Epithelial cell of proximal tubule (primary cell): ENCODE measurements around the gene PRKCI. TPM values are rescaled to one million over a fixed set of nuclear protein-coding genes. Genes with fewer than 3 reads are reported as not detected.

Experiments used
- DNase-seq: peaks from one replicate; pipeline ENCODE4 v3.0.0-alpha.2; 2011; ENCODE audit warnings: low read depth
- H3K4me3 ChIP-seq: 2 replicates; pipeline ENCODE4 v1.5.1; 2011; ENCODE audit warnings: low read depth, mild to moderate bottlenecking, low read length
- total RNA-seq: library from RNA; depleted of rRNA; stranded (reverse); fragments of >200 nt; gene quantifications from 2 replicates; pipeline ENCODE4 v1.2.3, GENCODE V29; 2015
- TF ChIP-seq, protein P1 (sequence below): conservative IDR thresholded peaks from 2 replicates; pipeline ENCODE4 v1.5.1; 2012; ENCODE audit warnings: low read depth, mild to moderate bottlenecking, low read length

Gene PRKCI
- total RNA-seq, 1 donor from 2014 or later: 48.6 TPM

DNA sequence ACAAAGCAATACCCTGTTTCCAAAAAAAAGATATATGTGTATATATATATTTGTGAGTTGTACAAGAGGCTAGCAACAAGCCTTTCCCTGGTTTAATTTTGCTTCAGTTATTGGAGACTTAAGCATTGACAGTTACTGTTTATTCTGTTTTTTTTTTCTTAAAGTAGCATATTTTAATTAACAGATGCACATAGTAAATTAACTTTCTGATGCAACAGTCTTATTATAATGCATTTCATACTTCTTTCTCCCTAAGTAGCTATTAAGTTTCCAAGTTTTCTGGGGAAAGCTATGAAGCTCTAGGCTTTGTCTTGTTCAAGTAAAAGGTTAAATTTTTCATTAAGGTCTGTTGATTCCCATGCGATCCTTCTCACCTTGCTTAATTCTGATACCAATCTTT lies 17.9 kb downstream of the PRKCI start:
- no peak for DNase-seq
- no peak overlapping the region for H3K4me3 ChIP-seq
- TF ChIP-seq, protein P1, sequence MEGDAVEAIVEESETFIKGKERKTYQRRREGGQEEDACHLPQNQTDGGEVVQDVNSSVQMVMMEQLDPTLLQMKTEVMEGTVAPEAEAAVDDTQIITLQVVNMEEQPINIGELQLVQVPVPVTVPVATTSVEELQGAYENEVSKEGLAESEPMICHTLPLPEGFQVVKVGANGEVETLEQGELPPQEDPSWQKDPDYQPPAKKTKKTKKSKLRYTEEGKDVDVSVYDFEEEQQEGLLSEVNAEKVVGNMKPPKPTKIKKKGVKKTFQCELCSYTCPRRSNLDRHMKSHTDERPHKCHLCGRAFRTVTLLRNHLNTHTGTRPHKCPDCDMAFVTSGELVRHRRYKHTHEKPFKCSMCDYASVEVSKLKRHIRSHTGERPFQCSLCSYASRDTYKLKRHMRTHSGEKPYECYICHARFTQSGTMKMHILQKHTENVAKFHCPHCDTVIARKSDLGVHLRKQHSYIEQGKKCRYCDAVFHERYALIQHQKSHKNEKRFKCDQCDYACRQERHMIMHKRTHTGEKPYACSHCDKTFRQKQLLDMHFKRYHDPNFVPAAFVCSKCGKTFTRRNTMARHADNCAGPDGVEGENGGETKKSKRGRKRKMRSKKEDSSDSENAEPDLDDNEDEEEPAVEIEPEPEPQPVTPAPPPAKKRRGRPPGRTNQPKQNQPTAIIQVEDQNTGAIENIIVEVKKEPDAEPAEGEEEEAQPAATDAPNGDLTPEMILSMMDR: no peak

- no peak for DNase-seq
- TF ChIP-seq, protein P1: no peak
- H3K4me3 ChIP-seq: no peak overlapping the region
These were observed 18.4 kb downstream of the PRKCI start for GRCh38 chr3:170240671-170241070.

DNA sequence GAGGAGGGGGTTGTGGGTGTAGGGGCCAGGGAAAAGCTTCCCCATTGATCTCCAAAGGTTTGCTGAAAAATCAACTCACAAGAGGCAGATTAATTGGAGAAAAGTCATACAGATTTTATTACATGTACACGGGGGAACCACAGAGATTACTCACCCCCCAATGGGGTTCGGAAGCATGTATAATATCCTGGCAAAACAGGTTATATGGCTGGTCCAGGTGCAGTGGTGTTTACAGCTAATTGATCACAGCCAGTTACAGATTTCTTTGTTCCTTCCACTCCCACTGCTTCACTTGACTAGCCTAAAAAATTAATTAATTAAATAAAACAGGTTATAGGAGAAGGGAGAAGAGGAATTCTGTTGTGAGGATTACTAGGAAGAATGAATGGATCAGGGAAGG lies 22.4 kb downstream of the PRKCI start:
- DNase-seq: no peak
- TF ChIP-seq, protein P1: no peak
- H3K4me3 ChIP-seq: no peak overlapping the region

- TF ChIP-seq, protein P1: no peak
- DNase-seq: no peak
- no peak overlapping the region for H3K4me3 ChIP-seq
These were observed 25.7 kb downstream of the PRKCI start for GRCh38 chr3:170247875-170248274.

- DNase-seq: no peak
- TF ChIP-seq, protein P1: no peak
- H3K4me3 ChIP-seq: no peak overlapping the region
These were observed 34.4 kb downstream of the PRKCI start for GRCh38 chr3:170256597-170256996.

GRCh38 chr3:170257145-170257544 lies 34.9 kb downstream of the PRKCI start:
- DNase-seq: no peak
- TF ChIP-seq, protein P1: no peak

DNA sequence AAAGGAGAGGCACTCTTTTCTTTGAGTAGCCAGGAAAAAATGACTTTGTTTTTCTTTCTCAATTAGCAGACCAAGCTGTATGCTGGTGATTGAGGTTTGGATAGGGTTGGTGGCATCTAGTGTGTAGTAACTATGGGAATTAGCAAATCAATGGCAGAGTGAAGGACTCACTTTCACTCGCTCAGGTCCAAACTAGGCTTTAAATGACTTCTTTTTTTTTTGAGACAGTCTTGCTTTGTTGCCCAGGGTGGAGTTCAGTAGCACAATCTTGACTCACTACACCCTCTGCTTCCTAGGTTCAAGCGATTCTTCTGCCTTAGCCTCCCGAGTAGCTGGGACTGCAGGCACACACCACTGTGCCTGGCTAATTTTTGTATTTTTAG lies 35.9 kb downstream of the PRKCI start:
- TF ChIP-seq, protein P1: no peak
- H3K4me3 ChIP-seq: no peak overlapping the region
- peak; percentile 1 for DNase-seq

More at GRCh38 chr3:170257145-170257544, 34.9 kb downstream of the PRKCI start:
- no peak overlapping the region for H3K4me3 ChIP-seq
